Aorta (tissue), 5 donors: ENCODE measurements around the gene RSPH6A. TPM values are rescaled to one million over a fixed set of nuclear protein-coding genes. Genes with fewer than 3 reads are reported as not detected.

ENCODE experiments used
- ATAC-seq: fragments of 200-7000 bp; cut with Tn5 transposase; one replicate; pipeline ENCODE4 v1.9.1; 2022; ENCODE audit warnings: moderate library complexity; ENCODE audit not compliant: low FRiP score
- DNase-seq, 2 donors: peaks; one replicate each; pipeline ENCODE4 v3.0.0-alpha.2; 2020
- H3K27ac ChIP-seq, 2 donors: one replicate each; pipeline ENCODE4 v1.5.1; 2013; ENCODE audit warnings: low read length in 2 of 2, mild to moderate bottlenecking in 2 of 2, moderate library complexity in 2 of 2, control low read depth in 1 of 2, inconsistent platforms in 1 of 2, low read depth in 1 of 2
- H3K27me3 ChIP-seq, 2 donors: one replicate each; pipeline ENCODE4 v1.6.1; 2013; ENCODE audit warnings: control low read depth in 1 of 2, low read length in 1 of 2, mild to moderate bottlenecking in 1 of 2, moderate library complexity in 1 of 2; ENCODE audit not compliant: insufficient read depth in 2 of 2, control insufficient read depth in 1 of 2
- H3K36me3 ChIP-seq, 2 donors: one replicate each; pipeline ENCODE4 v1.6.1; 2013; ENCODE audit warnings: control low read depth in 1 of 2, low read length in 1 of 2, mild to moderate bottlenecking in 1 of 2; ENCODE audit not compliant: insufficient read depth in 2 of 2, control insufficient read depth in 1 of 2
- H3K4me1 ChIP-seq, 2 donors: one replicate each; pipeline ENCODE4 v1.6.1; 2013; ENCODE audit warnings: low read length in 2 of 2, control low read depth in 1 of 2, mild to moderate bottlenecking in 1 of 2, moderate library complexity in 1 of 2; ENCODE audit not compliant: insufficient read depth in 2 of 2, control insufficient read depth in 1 of 2
- H3K4me3 ChIP-seq, 2 donors: one replicate each; pipeline ENCODE4 v1.5.1; 2013; ENCODE audit warnings: low read length in 2 of 2, control low read depth in 1 of 2, mild to moderate bottlenecking in 1 of 2
- H3K9me3 ChIP-seq: one replicate; pipeline ENCODE4 v1.6.1; 2013; ENCODE audit warnings: mild to moderate bottlenecking, low read length; ENCODE audit not compliant: control insufficient read depth
- WGBS, 2 donors: extraction: QIAGEN DNeasy Blood & Tissue Kit; methylation state at CpG; one replicate each; pipeline ENCODE4 v1.1.7; 2013; 5-methylcytosine and 5-hydroxymethylcytosine counted together
- intact Hi-C, 2 donors: fragments of 100-400 bp; cut with DNase I; formaldehyde crosslinking; loops; one replicate each; pipeline versions ENCODE4 v1.14.2 to v1.15.0; 2022
- polyA plus RNA-seq, 2 donors: library from polyadenylated mRNA; stranded (reverse); fragments of 200-250 nt; gene quantifications; one replicate each; pipeline ENCODE4 v1.2.3, GENCODE V29; 2013
- total RNA-seq, 2 donors: library from RNA; stranded (reverse); fragmentation: NEBNext Ultra II Directional; extraction: Animal tissue kit (Norgen Biotek cat#: 25700); gene quantifications; one replicate each; pipeline ENCODE4 v1.2.1, GENCODE V29; 2021
- donor health status: healthy with polysubstance abuse.
- donor health status: Bipolar disorder and iron deficiency.
- donor health status: DM: no; HTN: no; CAD: no.
- donor health status: DM: no; HTN: no; CAD: no.
- donor health status: DM: yes; HTN: yes; CAD: no.

The RSPH6A gene
- total and polyA plus RNA-seq, 4 donors: 0.15 to 0.23 TPM; not detected in 2

- ATAC-seq: no peak
- peaks cover 0 to 14% of the 10 kb centered on the region in 2 donors for H3K36me3 ChIP-seq
- no peak overlapping the region for H3K4me3 ChIP-seq
- no peak overlapping the region for H3K27ac ChIP-seq
- no peaks in the 10 kb centered on the region for H3K27me3 ChIP-seq
- intact Hi-C loops: no loop called here
- no peaks in the 10 kb centered on the region for H3K9me3 ChIP-seq
- WGBS, 2 donors: 91% methylated on average over 15 to 16 of the region's 16 CpGs
- no peaks in the 10 kb centered on the region for H3K4me1 ChIP-seq
- DNase-seq: no peak
Measured at GRCh38 chr19:45827459-45828093, 12.5 kb upstream of the RSPH6A start.

- intact Hi-C loops: no loop called here
- no peaks in the 10 kb centered on the region for H3K27me3 ChIP-seq
- H3K27ac ChIP-seq: no peak overlapping the region
- no peak overlapping the region for H3K4me3 ChIP-seq
- H3K36me3 ChIP-seq: peaks cover 0 to 14% of the 10 kb centered on the region in 2 donors
- DNase-seq: no peak
- ATAC-seq: no peak
- H3K4me1 ChIP-seq: no peaks in the 10 kb centered on the region
- WGBS, 2 donors: 82% methylated on average over 11 of the region's 11 CpGs
- no peaks in the 10 kb centered on the region for H3K9me3 ChIP-seq
Measured at GRCh38 chr19:45826934-45827333, 11.8 kb upstream of the RSPH6A start.

- Histone ChIP-seq H3K27ac (no peak overlapping the region), H3K36me3 (peaks cover 0 to 14% of the 10 kb centered on the region in 2 donors)
Measured at GRCh38 chr19:45825917-45826893, 11.1 kb upstream of the RSPH6A start.

GRCh38 chr19:45825263-45825605, 10.1 kb upstream of the RSPH6A start:
- peaks cover 0 to 14% of the 10 kb centered on the region in 2 donors for H3K36me3 ChIP-seq
- no peaks in the 10 kb centered on the region for H3K4me1 ChIP-seq
- no peaks in the 10 kb centered on the region for H3K27me3 ChIP-seq
- intact Hi-C loops: no loop called here
- 91 to 94% methylated on average over 7 to 8 of the region's 8 CpGs for WGBS, 2 donors
- no peaks in the 10 kb centered on the region for H3K9me3 ChIP-seq
- H3K27ac ChIP-seq: no peak overlapping the region
- no peak overlapping the region for H3K4me3 ChIP-seq
- no peak for ATAC-seq
- DNase-seq: no peak

More at GRCh38 chr19:45825917-45826893, 11.1 kb upstream of the RSPH6A start:
- ATAC-seq (no peak), DNase-seq (no peak)
- Histone ChIP-seq H3K9me3 (no peaks in the 10 kb centered on the region), H3K27me3 (no peaks in the 10 kb centered on the region), H3K4me3 (no peak overlapping the region), H3K4me1 (no peaks in the 10 kb centered on the region)
- intact Hi-C loops: no loop called here
- 80 to 91% methylated on average over 22 of the region's 22 CpGs for WGBS, 2 donors

GRCh38 chr19:45824531-45825262, 9.6 kb upstream of the RSPH6A start:
- no peak for ATAC-seq
- Histone ChIP-seq H3K4me3 (no peak overlapping the region), H3K36me3 (peaks cover 0 to 14% of the 10 kb centered on the region in 2 donors), H3K27me3 (no peaks in the 10 kb centered on the region), H3K27ac (no peak overlapping the region), H3K4me1 (no peaks in the 10 kb centered on the region), H3K9me3 (no peaks in the 10 kb centered on the region)
- no peak for DNase-seq
- intact Hi-C loops: no loop called here
- 85 to 87% methylated on average over 26 of the region's 26 CpGs for WGBS, 2 donors

- Histone ChIP-seq H3K4me3 (no peak overlapping the region), H3K4me1 (no peaks in the 10 kb centered on the region), H3K9me3 (no peaks in the 10 kb centered on the region), H3K36me3 (peaks cover 0 to 13% of the 10 kb centered on the region in 2 donors), H3K27me3 (no peaks in the 10 kb centered on the region), H3K27ac (no peak overlapping the region)
- 43 to 61% methylated on average over 11 to 12 of the region's 12 CpGs for WGBS, 2 donors
- intact Hi-C loops: no loop called here
- no peak for DNase-seq
- no peak for ATAC-seq
Measured at GRCh38 chr19:45824041-45824471, 8.9 kb upstream of the RSPH6A start.

GRCh38 chr19:45823182-45823581, 8.1 kb upstream of the RSPH6A start:
- Histone ChIP-seq H3K4me3 (no peak overlapping the region), H3K27me3 (no peaks in the 10 kb centered on the region), H3K9me3 (no peaks in the 10 kb centered on the region), H3K27ac (no peak overlapping the region), H3K4me1 (no peaks in the 10 kb centered on the region), H3K36me3 (peaks cover 0 to 8% of the 10 kb centered on the region in 2 donors)
- ATAC-seq: no peak
- intact Hi-C loops: no loop called here
- WGBS, 2 donors: 90 to 94% methylated on average over 12 of the region's 12 CpGs
- no peak for DNase-seq

- Histone ChIP-seq H3K27me3 (no peaks in the 10 kb centered on the region), H3K9me3 (no peaks in the 10 kb centered on the region), H3K4me1 (no peaks in the 10 kb centered on the region), H3K36me3 (peaks cover 0 to 8% of the 10 kb centered on the region in 2 donors), H3K27ac (no peak overlapping the region), H3K4me3 (no peak overlapping the region)
- intact Hi-C loops: no loop called here
- ATAC-seq (no peak), DNase-seq (no peak)
- 95% methylated on average over 5 of the region's 5 CpGs for WGBS, 2 donors
Measured at GRCh38 chr19:45822716-45823115, 7.6 kb upstream of the RSPH6A start.
